Measurements from ENCODE around the gene TRAF3IP3.

The TRAF3IP3 gene

GRCh38 chr1:209823143-209824041 lies 67.5 kb downstream of the TRAF3IP3 start:
- Histone ChIP-seq H3K4me3 (ENCODE audit: low read length) (no peak overlapping the region), H3K27me3 (replicated peaks; ENCODE audit: insufficient read depth, low read length) (0 out of 2 replicates have a peak, but pooled peaks cover 3% of the 10 kb centered on the region), H3K36me3 (replicated peaks; ENCODE audit: insufficient read depth, low read length) (no peaks in the 10 kb centered on the region), H3K9ac (ENCODE audit: low read length) (no peak overlapping the region), H3F3A (ENCODE audit: insufficient read depth, low read length) (peaks cover 4% of the 10 kb centered on the region; the same call in 1 of the 2 replicates), H3K27ac (ENCODE audit: low read length) (no peak overlapping the region), H2AFZ (ENCODE audit: low read length) (peak overlapping the region; percentile 8; the same call in 1 of the 2 replicates), H3K9me3 (replicated peaks; ENCODE audit: insufficient read depth, low read length) (no peaks in the 10 kb centered on the region), H4K20me1 (ENCODE audit: insufficient read depth, low read length) (no peaks in the 10 kb centered on the region), H3K9me2 (replicated peaks; ENCODE audit: insufficient read depth, low read length) (no peaks in the 10 kb centered on the region), H3K4me1 (ENCODE audit: low read length) (no peaks in the 10 kb centered on the region), H3K4me2 (ENCODE audit: low read depth, low read length) (0 out of 2 replicates have a peak overlapping the region, but pooled peaks have one; percentile 5), H3K79me2 (ENCODE audit: low read length) (peaks cover 6% of the 10 kb centered on the region)
- TF ChIP-seq EZH2 (optimal IDR thresholded peaks at IDR 0.05; ENCODE audit: low read depth, low read length) (no peak), CTCF (IDR thresholded peaks at IDR 0.05; ENCODE audit: low read length) (peak; percentile 91), EZH2phosphoT487 (IDR thresholded peaks at IDR 0.05; ENCODE audit: low read length) (no peak)
- peak; percentile 64 for DNase-seq

- Histone ChIP-seq H3K4me1 (ENCODE audit: low read length) (no peaks in the 10 kb centered on the region), H3K9me3 (replicated peaks; ENCODE audit: insufficient read depth, low read length) (no peaks in the 10 kb centered on the region), H3K79me2 (ENCODE audit: low read length) (peaks cover 29% of the 10 kb centered on the region), H3K27me3 (replicated peaks; ENCODE audit: insufficient read depth, low read length) (0 out of 2 replicates have a peak, but pooled peaks cover 3% of the 10 kb centered on the region), H4K20me1 (ENCODE audit: insufficient read depth, low read length) (no peaks in the 10 kb centered on the region), H3K4me3 (ENCODE audit: low read length) (no peak overlapping the region), H3K9ac (ENCODE audit: low read length) (no peak overlapping the region), H3K27ac (ENCODE audit: low read length) (no peak overlapping the region), H3K9me2 (replicated peaks; ENCODE audit: insufficient read depth, low read length) (no peaks in the 10 kb centered on the region), H3K4me2 (ENCODE audit: low read depth, low read length) (no peak overlapping the region), H3F3A (ENCODE audit: insufficient read depth, low read length) (peaks cover 4% of the 10 kb centered on the region; the same call in 1 of the 2 replicates), H2AFZ (ENCODE audit: low read length) (no peak overlapping the region), H3K36me3 (replicated peaks; ENCODE audit: insufficient read depth, low read length) (0 out of 2 replicates have a peak, but pooled peaks cover 5% of the 10 kb centered on the region)
- TF ChIP-seq CTCF (IDR thresholded peaks at IDR 0.05; ENCODE audit: low read length) (no peak), EZH2 (optimal IDR thresholded peaks at IDR 0.05; ENCODE audit: low read depth, low read length) (no peak), EZH2phosphoT487 (IDR thresholded peaks at IDR 0.05; ENCODE audit: low read length) (no peak)
- DNase-seq: no peak
These were observed 70.0 kb downstream of the TRAF3IP3 start for GRCh38 chr1:209825591-209826434.

DNA sequence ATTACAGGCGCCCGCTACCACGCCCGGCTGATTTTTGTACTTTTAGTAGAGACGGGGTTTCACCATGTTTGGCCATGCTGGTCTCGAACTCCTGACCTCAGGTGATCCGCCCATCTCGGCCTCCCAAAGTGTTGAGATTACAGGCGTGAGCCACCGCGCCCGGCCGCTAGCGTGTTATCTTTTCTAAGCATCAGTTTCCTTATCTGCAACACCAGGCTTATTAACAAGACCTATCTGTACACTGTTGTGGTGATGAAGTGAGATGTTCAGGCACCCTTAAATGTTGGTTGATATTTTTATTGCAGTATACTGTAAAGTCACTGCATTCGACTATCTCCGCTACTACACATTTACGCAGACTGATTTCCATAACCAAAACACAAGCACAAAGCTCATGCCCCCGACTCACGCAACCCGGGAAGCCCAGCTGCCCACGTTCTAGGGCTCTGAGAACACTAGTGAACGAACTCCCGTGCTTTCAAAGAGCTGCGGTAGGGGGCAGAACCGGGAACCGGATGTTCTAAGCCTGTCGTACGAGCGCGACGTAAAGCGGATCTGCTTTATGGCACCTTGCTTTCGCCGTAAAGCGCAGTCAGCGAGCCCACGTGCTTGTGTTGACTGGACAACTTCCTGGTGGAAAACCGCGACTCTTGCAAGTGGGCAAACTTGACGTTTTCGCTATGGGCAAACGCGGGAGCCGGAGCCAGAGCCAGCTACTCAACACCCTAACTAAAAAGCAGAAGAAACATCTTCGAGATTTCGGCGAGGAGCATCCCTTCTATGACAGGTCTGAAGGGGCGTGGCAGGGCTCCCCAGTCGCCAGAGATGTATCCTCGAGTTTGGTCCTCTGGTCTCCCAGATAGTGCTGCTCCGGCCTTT lies 71.8 kb downstream of the TRAF3IP3 start, which contains the start of gene UTP25:
TSS of gene UTP25 (plus strand) at position 589 of the 879 bp plus-strand sequence. CDS start at position 681, 92 bp downstream.
- Histone ChIP-seq H3F3A (ENCODE audit: insufficient read depth, low read length) (peaks cover 4% of the 10 kb centered on the region; the same call in 1 of the 2 replicates), H3K27me3 (replicated peaks; ENCODE audit: insufficient read depth, low read length) (0 out of 2 replicates have a peak, but pooled peaks cover under 1% of the 10 kb centered on the region), H3K9me2 (replicated peaks; ENCODE audit: insufficient read depth, low read length) (no peaks in the 10 kb centered on the region), H3K79me2 (ENCODE audit: low read length) (peaks cover 38% of the 10 kb centered on the region), H3K4me2 (ENCODE audit: low read depth, low read length) (peak within 1 kb of the TSS; percentile 49), H4K20me1 (ENCODE audit: insufficient read depth, low read length) (no peaks in the 10 kb centered on the region), H2AFZ (ENCODE audit: low read length) (peak within 1 kb of the TSS; percentile 89), H3K9me3 (replicated peaks; ENCODE audit: insufficient read depth, low read length) (no peaks in the 10 kb centered on the region), H3K36me3 (replicated peaks; ENCODE audit: insufficient read depth, low read length) (peaks cover 11% of the 10 kb centered on the region; the same call in 1 of the 2 replicates), H3K27ac (ENCODE audit: low read length) (peak within 1 kb of the TSS; percentile 62; the same call in 1 of the 2 replicates), H3K9ac (ENCODE audit: low read length) (peak within 1 kb of the TSS; percentile 70), H3K4me3 (ENCODE audit: low read length) (peak within 1 kb of the TSS; percentile 97), H3K4me1 (ENCODE audit: low read length) (no peaks in the 10 kb centered on the region)
- TF ChIP-seq EZH2phosphoT487 (IDR thresholded peaks at IDR 0.05; ENCODE audit: low read length) (no peak), CTCF (IDR thresholded peaks at IDR 0.05; ENCODE audit: low read length) (peak; percentile 82), EZH2 (optimal IDR thresholded peaks at IDR 0.05; ENCODE audit: low read depth, low read length) (no peak)
- peak; percentile 99 for DNase-seq
